ENCODE measurements around the gene JPT1. TPM values are rescaled to one million over a fixed set of nuclear protein-coding genes. Genes with fewer than 3 reads are reported as not detected.

JPT1 gene
- total RNA-seq, 1 donor from 2014 or later: 236 TPM

DNA sequence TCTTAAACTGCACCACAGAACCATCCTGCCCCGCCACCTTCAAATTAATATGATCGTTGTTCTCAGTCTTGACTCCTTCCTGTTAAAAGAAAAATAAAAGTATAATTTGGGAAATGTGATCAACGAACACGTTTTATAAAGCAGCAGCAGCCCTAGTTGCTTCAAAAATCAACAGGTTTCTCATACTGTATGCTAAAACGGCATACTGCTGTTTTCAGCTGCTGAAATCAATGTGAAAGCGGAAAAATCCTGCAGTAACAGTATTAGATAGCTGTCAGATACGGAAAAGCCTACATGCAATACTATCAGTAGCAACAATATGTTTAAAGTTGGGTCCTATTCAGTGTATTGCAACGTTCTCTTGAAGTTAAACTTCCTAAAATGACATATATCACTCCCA is 26.8 kb upstream of the JPT1 start:
- peaks cover 15% of the 10 kb centered on the region for H3K36me3 ChIP-seq
- no peak for DNase-seq (ENCODE audit: low spot score)
- no peaks in the 10 kb centered on the region for H3K27me3 ChIP-seq
- H3K27ac ChIP-seq: no peak overlapping the region
- peak overlapping the region; percentile 99 for H3K4me2 ChIP-seq
- no peaks in the 10 kb centered on the region for H3K9me3 Mint-ChIP-seq
- H3K4me1 ChIP-seq: peaks cover 10% of the 10 kb centered on the region
- no peaks in the 10 kb centered on the region for H3K27me3 Mint-ChIP-seq (ENCODE audit: insufficient read depth, low read depth)
- no peaks in the 10 kb centered on the region for H3K9me3 ChIP-seq (ENCODE audit: low read depth)
- H3K27ac Mint-ChIP-seq: peak overlapping the region; percentile 19
- peaks cover 72% of the 10 kb centered on the region for H3K79me2 ChIP-seq (ENCODE audit: low read depth)
- TF ChIP-seq EZH2 (IDR thresholded peaks at IDR 0.05) (no peak), EZH2phosphoT487 (IDR thresholded peaks at IDR 0.05) (no peak)
- TF ChIP-seq, protein P1, sequence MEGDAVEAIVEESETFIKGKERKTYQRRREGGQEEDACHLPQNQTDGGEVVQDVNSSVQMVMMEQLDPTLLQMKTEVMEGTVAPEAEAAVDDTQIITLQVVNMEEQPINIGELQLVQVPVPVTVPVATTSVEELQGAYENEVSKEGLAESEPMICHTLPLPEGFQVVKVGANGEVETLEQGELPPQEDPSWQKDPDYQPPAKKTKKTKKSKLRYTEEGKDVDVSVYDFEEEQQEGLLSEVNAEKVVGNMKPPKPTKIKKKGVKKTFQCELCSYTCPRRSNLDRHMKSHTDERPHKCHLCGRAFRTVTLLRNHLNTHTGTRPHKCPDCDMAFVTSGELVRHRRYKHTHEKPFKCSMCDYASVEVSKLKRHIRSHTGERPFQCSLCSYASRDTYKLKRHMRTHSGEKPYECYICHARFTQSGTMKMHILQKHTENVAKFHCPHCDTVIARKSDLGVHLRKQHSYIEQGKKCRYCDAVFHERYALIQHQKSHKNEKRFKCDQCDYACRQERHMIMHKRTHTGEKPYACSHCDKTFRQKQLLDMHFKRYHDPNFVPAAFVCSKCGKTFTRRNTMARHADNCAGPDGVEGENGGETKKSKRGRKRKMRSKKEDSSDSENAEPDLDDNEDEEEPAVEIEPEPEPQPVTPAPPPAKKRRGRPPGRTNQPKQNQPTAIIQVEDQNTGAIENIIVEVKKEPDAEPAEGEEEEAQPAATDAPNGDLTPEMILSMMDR (IDR thresholded peaks at IDR 0.05): no peak
- H3K4me3 Mint-ChIP-seq: peak overlapping the region; percentile 91
- H3K9ac ChIP-seq: peak overlapping the region; percentile 97
- H3K4me1 Mint-ChIP-seq: peaks cover 20% of the 10 kb centered on the region
- no peak overlapping the region for H2AFZ ChIP-seq (replicated peaks)
- peaks cover 48% of the 10 kb centered on the region for H3F3A ChIP-seq (ENCODE audit: low read depth)
- peaks cover 61% of the 10 kb centered on the region for H4K20me1 ChIP-seq (ENCODE audit: low read depth)
- H3K36me3 Mint-ChIP-seq: peaks cover 9% of the 10 kb centered on the region
- H3K4me3 ChIP-seq: peak overlapping the region; percentile 85

DNA sequence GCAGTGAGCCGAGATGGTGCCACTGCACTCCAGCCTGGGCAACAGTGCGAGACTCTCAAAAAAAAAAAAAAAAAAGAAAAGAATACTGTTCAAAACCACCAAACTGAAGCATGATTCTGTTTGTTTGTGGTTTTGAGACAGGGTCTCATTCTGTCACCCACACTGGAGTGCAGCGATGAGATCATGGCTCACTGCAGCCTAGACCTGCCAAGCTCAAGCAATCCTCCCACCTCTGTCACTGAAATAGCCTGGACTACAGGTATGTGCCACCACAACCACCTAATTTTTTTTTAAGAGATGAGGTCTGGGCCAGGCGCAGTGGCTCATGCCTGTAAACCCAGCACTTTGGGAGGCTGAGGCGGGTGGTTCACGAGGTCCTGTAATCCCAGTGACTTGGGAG is 24.1 kb upstream of the JPT1 start:
- peaks cover 94% of the 10 kb centered on the region for H3K79me2 ChIP-seq (ENCODE audit: low read depth)
- H3K4me3 Mint-ChIP-seq: no peak overlapping the region
- DNase-seq (ENCODE audit: low spot score): no peak
- no peak overlapping the region for H2AFZ ChIP-seq (replicated peaks)
- no peak overlapping the region for H3K9ac ChIP-seq
- H4K20me1 ChIP-seq (ENCODE audit: low read depth): peaks cover 88% of the 10 kb centered on the region
- no peak overlapping the region for H3K27ac ChIP-seq
- H3K27me3 ChIP-seq: no peaks in the 10 kb centered on the region
- TF ChIP-seq EZH2 (IDR thresholded peaks at IDR 0.05) (no peak), EZH2phosphoT487 (IDR thresholded peaks at IDR 0.05) (no peak)
- TF ChIP-seq, protein P1 (IDR thresholded peaks at IDR 0.05): no peak
- H3K4me1 Mint-ChIP-seq: peaks cover 13% of the 10 kb centered on the region
- H3K9me3 ChIP-seq (ENCODE audit: low read depth): no peaks in the 10 kb centered on the region
- peaks cover 67% of the 10 kb centered on the region for H3F3A ChIP-seq (ENCODE audit: low read depth)
- H3K27ac Mint-ChIP-seq: no peak overlapping the region
- H3K36me3 Mint-ChIP-seq: peaks cover 17% of the 10 kb centered on the region
- no peaks in the 10 kb centered on the region for H3K9me3 Mint-ChIP-seq
- H3K4me1 ChIP-seq: peaks cover 10% of the 10 kb centered on the region
- H3K4me2 ChIP-seq: no peak overlapping the region
- H3K27me3 Mint-ChIP-seq (ENCODE audit: insufficient read depth, low read depth): no peaks in the 10 kb centered on the region
- peaks cover 26% of the 10 kb centered on the region for H3K36me3 ChIP-seq
- H3K4me3 ChIP-seq: no peak overlapping the region

DNA sequence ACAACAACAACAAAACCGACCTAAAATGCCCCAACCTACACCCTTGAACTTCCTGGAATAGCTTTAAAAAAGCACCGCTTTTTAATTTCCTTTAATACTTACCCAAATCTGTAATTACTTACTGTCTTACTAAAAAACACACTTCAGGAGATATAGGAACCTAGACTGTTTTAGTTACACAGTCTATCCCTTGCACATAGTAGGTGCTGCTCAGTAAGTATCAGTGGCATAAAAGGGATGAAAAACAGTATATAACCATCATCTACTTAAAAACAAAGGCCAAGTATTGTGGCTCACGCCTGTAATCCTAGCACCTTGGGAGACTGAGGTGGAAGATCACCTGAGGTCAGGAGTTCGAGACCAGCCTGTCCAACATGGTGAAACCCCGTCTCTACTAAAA is 22.3 kb upstream of the JPT1 start:
- Mint-ChIP-seq H3K36me3 (peaks cover 25% of the 10 kb centered on the region), H3K27ac (no peak overlapping the region), H3K4me3 (no peak overlapping the region), H3K27me3 (ENCODE audit: insufficient read depth, low read depth) (no peaks in the 10 kb centered on the region), H3K9me3 (no peaks in the 10 kb centered on the region), H3K4me1 (peaks cover 12% of the 10 kb centered on the region)
- peaks cover 100% of the 10 kb centered on the region for H3K79me2 ChIP-seq (ENCODE audit: low read depth)
- H3K4me3 ChIP-seq: no peak overlapping the region
- H3K27ac ChIP-seq: peak overlapping the region; percentile 54
- peaks cover 99% of the 10 kb centered on the region for H4K20me1 ChIP-seq (ENCODE audit: low read depth)
- H3K36me3 ChIP-seq: peaks cover 26% of the 10 kb centered on the region
- H3F3A ChIP-seq (ENCODE audit: low read depth): peaks cover 67% of the 10 kb centered on the region
- no peaks in the 10 kb centered on the region for H3K9me3 ChIP-seq (ENCODE audit: low read depth)
- H3K4me1 ChIP-seq: peaks cover 10% of the 10 kb centered on the region
- TF ChIP-seq EZH2 (IDR thresholded peaks at IDR 0.05) (no peak), EZH2phosphoT487 (IDR thresholded peaks at IDR 0.05) (no peak)
- TF ChIP-seq, protein P1 (IDR thresholded peaks at IDR 0.05): no peak
- DNase-seq (ENCODE audit: low spot score): no peak
- H3K9ac ChIP-seq: no peak overlapping the region
- H2AFZ ChIP-seq (replicated peaks): no peak overlapping the region
- no peak overlapping the region for H3K4me2 ChIP-seq
- H3K27me3 ChIP-seq: no peaks in the 10 kb centered on the region
